GM12891 (cell line): ENCODE measurements around the gene RBM3.

Experiments
- POLR2A ChIP-seq: IDR thresholded peaks from 2 replicates; pipeline ENCODE4 v1.6.1; 2011; ENCODE audit warnings: low read depth, low read length, control low read depth
- POLR2AphosphoS5 ChIP-seq: IDR thresholded peaks from 2 replicates; pipeline ENCODE4 v1.6.1; 2011; ENCODE audit warnings: low read depth, low read length, control low read depth
- POU2F2 ChIP-seq: IDR thresholded peaks from 2 replicates; pipeline ENCODE4 v1.6.1; 2011; ENCODE audit warnings: low read depth, mild to moderate bottlenecking, control low read depth, low read length, moderate library complexity
- TAF1 ChIP-seq: IDR thresholded peaks from 2 replicates; pipeline ENCODE4 v1.6.1; 2011; ENCODE audit warnings: low read depth, low read length, control low read depth

DNA sequence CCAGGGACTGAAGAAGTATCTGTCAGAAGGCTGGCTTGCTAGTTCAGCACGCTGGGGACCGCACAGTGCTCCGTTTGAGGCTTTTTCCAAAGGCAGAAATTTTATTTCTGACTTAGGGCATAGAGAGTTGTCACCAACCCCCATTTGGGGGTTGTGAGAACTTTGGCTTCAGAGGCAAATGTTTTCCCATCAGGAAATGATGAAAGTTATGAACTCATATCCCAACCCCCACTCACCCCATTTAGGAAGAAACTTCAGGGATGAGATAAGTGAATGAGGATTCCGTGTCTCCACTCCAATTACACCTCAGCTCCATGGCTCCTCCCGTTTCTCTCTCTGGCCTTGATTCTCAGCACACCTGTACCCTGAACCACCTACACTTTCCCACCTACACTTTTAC, 18.7 kb downstream of the RBM3 start:
- TF ChIP-seq POLR2AphosphoS5 (no peak), POLR2A (no peak), TAF1 (no peak), POU2F2 (no peak)
